Adrenal gland (tissue), 12 donors: ENCODE measurements around the gene CAMK2G. TPM values are rescaled to one million over a fixed set of nuclear protein-coding genes. Genes with fewer than 3 reads are reported as not detected.
A peak's percentile ranks its signal among the peaks of the same experiment; 100 is the strongest.
"Not testable (repeated sequence)": the region's sequence is repeated elsewhere in the genome, so short reads cannot be mapped to it uniquely, and the experiment has no call there.

ENCODE experiments used
- DNase-seq, 7 donors: peaks; one replicate each; pipeline ENCODE4 v3.0.0-alpha.2; 2019 to 2020
- H3K27ac ChIP-seq, 5 donors: fragments of 200-600 bp; sonication (generic) in 4 of 5; 1 replicate in 3 of 5; 2 replicates in 2 of 5; pipeline versions ENCODE4 v1.5.1 to v1.8.0; 2016 to 2020; ENCODE audit warnings: mild to moderate bottlenecking in 1 of 5
- H3K27me3 ChIP-seq: fragments of 200-600 bp; 2 replicates; pipeline ENCODE4 v1.8.0; 2021
- H3K36me3 ChIP-seq, 2 donors: fragments of 200-600 bp; replicated peaks in 1 of 2; 1 replicate in 1 of 2; 2 replicates in 1 of 2; pipeline versions ENCODE4 v1.5.1 to v1.8.0; 2018 to 2022
- H3K4me1 ChIP-seq, 2 donors: fragments of 200-600 bp; replicated peaks in 1 of 2; 1 replicate in 1 of 2; 2 replicates in 1 of 2; pipeline versions ENCODE4 v1.5.1 to v1.8.0; 2018 to 2021
- H3K4me3 ChIP-seq, 4 donors: fragments of 200-600 bp; sonication (generic) in 3 of 4; one replicate each; pipeline ENCODE4 v1.5.1; 2016 to 2018
- H3K9me3 ChIP-seq, 3 donors: fragments of 200-600 bp; sonication (generic) in 1 of 3; replicated peaks in 1 of 3; 1 replicate in 2 of 3; 2 replicates in 1 of 3; pipeline versions ENCODE4 v1.5.1 to v1.8.0; 2016 to 2021
- POLR2A ChIP-seq, 2 donors: fragments of 450-650 bp; IDR thresholded peaks; one replicate each; pipeline ENCODE4 v1.6.1; 2017; ENCODE audit warnings: antibody characterized with exemption in 2 of 2, mild to moderate bottlenecking in 2 of 2, moderate library complexity in 1 of 2
- WGBS, 4 donors: extraction: QIAGEN DNeasy Blood & Tissue Kit in 2 of 4; methylation state at CpG; one replicate each; pipeline versions ENCODE4 v1.1.5 to v1.1.7; 2013 to 2017; 5-methylcytosine and 5-hydroxymethylcytosine counted together
- intact Hi-C, 2 donors: fragments of 100-400 bp; cut with DNase I; formaldehyde crosslinking; loops; one replicate each; pipeline versions ENCODE4 v1.14.1 to v1.15.0; 2022 to 2023
- polyA plus RNA-seq, 3 donors: library from polyadenylated mRNA; stranded (reverse); fragments of 200-250 nt in 2 of 3; fragments of 350-450 nt in 1 of 3; fragmentation: Illumina TruSeq in 1 of 3; extraction: RNeasy Lipid Tissue Mini Kit (QIAGEN cat#74804) in 1 of 3; gene quantifications; one replicate each; pipeline ENCODE4 v1.2.3, GENCODE V29; 2013 to 2014
- total RNA-seq, 9 donors: library from RNA; depleted of rRNA in 4 of 9; stranded (reverse); fragments of >200 nt in 4 of 9; fragments of 120-200 nt in 1 of 9; fragmentation: NEBNext Ultra II Directional in 1 of 9; extraction: Animal tissue kit (Norgen Biotek cat#: 25700) in 1 of 9; gene quantifications; one replicate each; pipeline versions ENCODE4 v1.1.0 to v1.2.4, GENCODE V29; 2013 to 2023
- TF ChIP-seq, protein P1 (sequence below), 6 experiments: fragments of 450-650 bp in 4 of 6; fragments of 200-600 bp in 2 of 6; sonication (generic) in 1 of 6; IDR thresholded peaks; 1 replicate in 5 of 6; 2 replicates in 1 of 6; pipeline versions ENCODE4 v1.5.1 to v1.8.0; 2016 to 2021; ENCODE audit warnings: antibody characterized with exemption in 6 of 6, mild to moderate bottlenecking in 2 of 6, moderate library complexity in 1 of 6
- donor health status: healthy with polysubstance abuse.
- donor health status: Bipolar disorder and iron deficiency.
- donor health status: DM: yes; HTN: yes; CAD: no.
- donor health status: DM: no; HTN: no; CAD: no.
- donor health status: DM: no; HTN: no; CAD: no.
- donor health status: DM: yes; HTN: yes; CAD: no.

Gene CAMK2G
- total and polyA plus RNA-seq, 12 donors: 12.7 to 27.3 (median 19.7) TPM

GRCh38 chr10:73890261-73890660 lies 15.9 kb upstream of the CAMK2G start:
- Histone ChIP-seq H3K4me3 (no peak overlapping the region), H3K27me3 (no peaks in the 10 kb centered on the region), H3K36me3 (no peaks in the 10 kb centered on the region), H3K4me1 (peaks cover 25 to 31% of the 10 kb centered on the region in 2 donors), H3K27ac (no peak overlapping the region), H3K9me3 (no peaks in the 10 kb centered on the region)
- no peak for DNase-seq
- TF ChIP-seq POLR2A (IDR thresholded peaks at IDR 0.05): no peak
- TF ChIP-seq, protein P1, sequence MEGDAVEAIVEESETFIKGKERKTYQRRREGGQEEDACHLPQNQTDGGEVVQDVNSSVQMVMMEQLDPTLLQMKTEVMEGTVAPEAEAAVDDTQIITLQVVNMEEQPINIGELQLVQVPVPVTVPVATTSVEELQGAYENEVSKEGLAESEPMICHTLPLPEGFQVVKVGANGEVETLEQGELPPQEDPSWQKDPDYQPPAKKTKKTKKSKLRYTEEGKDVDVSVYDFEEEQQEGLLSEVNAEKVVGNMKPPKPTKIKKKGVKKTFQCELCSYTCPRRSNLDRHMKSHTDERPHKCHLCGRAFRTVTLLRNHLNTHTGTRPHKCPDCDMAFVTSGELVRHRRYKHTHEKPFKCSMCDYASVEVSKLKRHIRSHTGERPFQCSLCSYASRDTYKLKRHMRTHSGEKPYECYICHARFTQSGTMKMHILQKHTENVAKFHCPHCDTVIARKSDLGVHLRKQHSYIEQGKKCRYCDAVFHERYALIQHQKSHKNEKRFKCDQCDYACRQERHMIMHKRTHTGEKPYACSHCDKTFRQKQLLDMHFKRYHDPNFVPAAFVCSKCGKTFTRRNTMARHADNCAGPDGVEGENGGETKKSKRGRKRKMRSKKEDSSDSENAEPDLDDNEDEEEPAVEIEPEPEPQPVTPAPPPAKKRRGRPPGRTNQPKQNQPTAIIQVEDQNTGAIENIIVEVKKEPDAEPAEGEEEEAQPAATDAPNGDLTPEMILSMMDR (IDR thresholded peaks at IDR 0.05): no peak
- WGBS, 4 donors: 88 to 96% (median 92%) methylated on average over 5 of the region's 5 CpGs
- intact Hi-C loops: no loop called here

- not testable (repeated sequence) for H3K36me3 ChIP-seq, H3K27ac ChIP-seq, H3K4me3 ChIP-seq, H3K27me3 ChIP-seq, H3K9me3 ChIP-seq, DNase-seq
- intact Hi-C loops: loop anchor here (5.0 to 10.0 kb wide), 2 partner anchors 193 to 195 kb away; no protein-coding TSS in a partner anchor
- WGBS, 4 donors: 89 to 96% (median 93%) methylated on average over 3 of the region's 3 CpGs
- H3K4me1 ChIP-seq: peaks cover 25 to 31% of the 10 kb centered on the region in 2 donors
Measured at GRCh38 chr10:73889416-73889815, 15.1 kb upstream of the CAMK2G start.

DNA sequence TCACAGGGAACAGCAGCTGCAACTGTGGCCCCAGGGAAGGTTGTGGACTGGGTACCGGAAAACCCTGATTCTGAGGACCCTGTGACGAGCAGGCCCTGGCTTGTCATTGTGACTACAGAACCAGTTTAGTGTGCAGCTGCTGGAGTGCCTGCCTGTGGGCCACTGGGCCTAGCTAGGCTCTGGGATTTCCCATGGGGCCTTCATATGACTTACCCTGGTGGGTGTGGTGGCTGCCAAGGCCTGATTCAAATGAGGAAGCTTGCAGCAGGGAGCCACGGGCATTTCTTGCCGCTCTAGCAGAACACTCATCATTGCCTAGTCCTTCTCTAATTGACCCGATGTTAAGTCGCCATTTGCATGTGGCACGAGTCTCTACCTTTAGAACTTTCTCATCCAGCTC lies 14.7 kb upstream of the CAMK2G start:
- Histone ChIP-seq H3K36me3 (no peaks in the 10 kb centered on the region), H3K27ac (peak overlapping the region in 1 of 5 donors; percentile 2), H3K9me3 (no peaks in the 10 kb centered on the region), H3K4me1 (peaks cover 25 to 31% of the 10 kb centered on the region in 2 donors), H3K27me3 (no peaks in the 10 kb centered on the region), H3K4me3 (no peak overlapping the region)
- peak in 6 of 7 donors; percentile 36 to 72 (median 62) for DNase-seq
- intact Hi-C loops: loop anchor here (5.0 to 10.0 kb wide), 2 partner anchors 193 to 196 kb away; no protein-coding TSS in a partner anchor
- 69 to 86% (median 74%) methylated on average over 7 of the region's 7 CpGs for WGBS, 4 donors
- TF ChIP-seq POLR2A (IDR thresholded peaks at IDR 0.05): no peak
- TF ChIP-seq, protein P1 (IDR thresholded peaks at IDR 0.05): no peak

DNA sequence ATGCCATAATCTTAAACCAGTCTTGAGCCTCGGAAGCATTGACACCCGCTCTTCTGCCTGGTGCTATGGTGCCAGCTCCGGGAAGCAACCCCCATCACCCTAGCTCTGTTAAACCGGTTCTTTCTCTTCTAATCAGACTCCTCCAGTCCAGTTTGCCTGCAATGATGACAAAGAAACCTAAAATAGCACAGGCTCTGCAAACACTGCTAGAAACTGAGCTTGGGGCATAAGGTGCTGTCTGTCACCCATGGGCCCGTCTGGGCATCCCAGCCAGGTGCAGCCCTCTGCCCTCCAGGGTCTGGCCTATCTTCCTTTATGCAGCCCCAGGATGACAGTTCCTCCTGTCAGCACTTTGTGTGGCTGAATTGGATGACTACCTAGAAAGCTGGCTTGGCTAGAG lies 14.2 kb upstream of the CAMK2G start:
- intact Hi-C loops: loop anchor here (5.0 to 10.0 kb wide), 2 partner anchors 194 to 196 kb away; no protein-coding TSS in a partner anchor
- H3K4me1 ChIP-seq: peaks cover 25 to 31% of the 10 kb centered on the region in 2 donors
- no peak for TF ChIP-seq POLR2A (IDR thresholded peaks at IDR 0.05)
- TF ChIP-seq, protein P1 (IDR thresholded peaks at IDR 0.05): no peak
- peak overlapping the region in 2 of 5 donors; percentile 2 to 3 for H3K27ac ChIP-seq
- no peaks in the 10 kb centered on the region for H3K9me3 ChIP-seq
- no peak overlapping the region for H3K4me3 ChIP-seq
- no peaks in the 10 kb centered on the region for H3K36me3 ChIP-seq
- WGBS, 4 donors: 78 to 90% (median 89%) methylated on average over 4 to 5 of the region's 5 CpGs
- H3K27me3 ChIP-seq: no peaks in the 10 kb centered on the region
- DNase-seq: no peak
